Measurements from ENCODE around the gene UMAD1. TPM values are rescaled to one million over a fixed set of nuclear protein-coding genes. Genes with fewer than 3 reads are reported as not detected.

The UMAD1 gene
- total and polyA plus RNA-seq, 7 donors = 8.7 to 51.1 (median 15.6) TPM

DNA sequence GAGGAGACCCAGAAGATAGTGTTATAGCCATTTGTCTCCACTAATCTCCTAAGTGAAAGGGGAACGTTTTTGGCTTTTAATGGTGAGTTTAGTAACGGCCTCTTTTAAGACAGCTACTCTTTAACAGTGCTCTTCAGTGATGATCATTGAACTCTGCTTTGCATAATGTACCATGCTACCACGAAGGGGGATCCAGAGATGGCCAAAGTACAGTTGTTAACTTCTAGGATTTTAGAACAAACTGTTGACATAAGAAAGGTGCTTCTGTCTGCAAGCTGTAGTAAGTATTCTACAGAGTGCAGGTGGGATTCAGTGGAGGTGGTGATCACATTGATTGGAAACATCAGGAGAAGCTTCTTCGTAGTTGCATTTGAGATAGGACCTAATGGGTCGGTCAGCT lies 192.0 kb downstream of the UMAD1 start:
- no peak for DNase-seq
- intact Hi-C loops (cut with DNase I) = no loop called here
- no peaks in the 10 kb centered on the region for H3K36me3 ChIP-seq
- TF ChIP-seq EP300 (IDR thresholded peaks at IDR 0.05) = no peak
- TF ChIP-seq POLR2A (IDR thresholded peaks at IDR 0.05) = no peak
- no peak for TF ChIP-seq POLR2AphosphoS5 (IDR thresholded peaks at IDR 0.05)
- TF ChIP-seq, protein P1, sequence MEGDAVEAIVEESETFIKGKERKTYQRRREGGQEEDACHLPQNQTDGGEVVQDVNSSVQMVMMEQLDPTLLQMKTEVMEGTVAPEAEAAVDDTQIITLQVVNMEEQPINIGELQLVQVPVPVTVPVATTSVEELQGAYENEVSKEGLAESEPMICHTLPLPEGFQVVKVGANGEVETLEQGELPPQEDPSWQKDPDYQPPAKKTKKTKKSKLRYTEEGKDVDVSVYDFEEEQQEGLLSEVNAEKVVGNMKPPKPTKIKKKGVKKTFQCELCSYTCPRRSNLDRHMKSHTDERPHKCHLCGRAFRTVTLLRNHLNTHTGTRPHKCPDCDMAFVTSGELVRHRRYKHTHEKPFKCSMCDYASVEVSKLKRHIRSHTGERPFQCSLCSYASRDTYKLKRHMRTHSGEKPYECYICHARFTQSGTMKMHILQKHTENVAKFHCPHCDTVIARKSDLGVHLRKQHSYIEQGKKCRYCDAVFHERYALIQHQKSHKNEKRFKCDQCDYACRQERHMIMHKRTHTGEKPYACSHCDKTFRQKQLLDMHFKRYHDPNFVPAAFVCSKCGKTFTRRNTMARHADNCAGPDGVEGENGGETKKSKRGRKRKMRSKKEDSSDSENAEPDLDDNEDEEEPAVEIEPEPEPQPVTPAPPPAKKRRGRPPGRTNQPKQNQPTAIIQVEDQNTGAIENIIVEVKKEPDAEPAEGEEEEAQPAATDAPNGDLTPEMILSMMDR (IDR thresholded peaks at IDR 0.05) = no peak
- WGBS, 2 donors = 71 to 90% methylated on average over 5 of the region's 5 CpGs
- H3K27ac ChIP-seq = no peak overlapping the region
- H3K4me1 ChIP-seq = no peaks in the 10 kb centered on the region
- H3K9me3 ChIP-seq = no peaks in the 10 kb centered on the region
- H3K27me3 ChIP-seq = no peaks in the 10 kb centered on the region
- H3K4me3 ChIP-seq = no peak overlapping the region

DNA sequence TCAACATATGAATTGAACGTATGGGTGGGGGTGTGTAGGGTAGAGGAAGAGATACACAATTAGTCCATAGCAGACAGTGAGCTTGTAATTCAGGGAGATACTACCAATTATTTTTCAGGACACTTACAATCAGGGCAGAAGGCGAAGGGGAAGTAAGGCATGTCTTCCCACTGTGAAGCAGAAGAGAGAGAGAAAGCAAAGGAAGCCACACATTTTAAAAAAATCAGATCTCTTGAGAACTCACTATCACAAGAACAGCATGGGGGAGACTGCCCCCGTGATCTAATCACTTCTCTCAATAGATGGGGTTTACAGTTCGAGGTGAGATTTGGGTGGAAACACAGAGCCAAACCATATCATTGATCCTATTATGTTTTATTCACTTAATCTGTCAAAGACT lies 194.2 kb downstream of the UMAD1 start:
- H3K9me3 ChIP-seq = no peaks in the 10 kb centered on the region
- H3K4me1 ChIP-seq = no peaks in the 10 kb centered on the region
- no peaks in the 10 kb centered on the region for H3K27me3 ChIP-seq
- no peaks in the 10 kb centered on the region for H3K36me3 ChIP-seq
- no peak overlapping the region for H3K4me3 ChIP-seq
- no peak overlapping the region for H3K27ac ChIP-seq
- intact Hi-C loops (cut with DNase I) = no loop called here
- DNase-seq = no peak
- TF ChIP-seq, protein P1 (IDR thresholded peaks at IDR 0.05) = no peak
- no peak for TF ChIP-seq POLR2AphosphoS5 (IDR thresholded peaks at IDR 0.05)
- TF ChIP-seq POLR2A (IDR thresholded peaks at IDR 0.05) = no peak
- no peak for TF ChIP-seq EP300 (IDR thresholded peaks at IDR 0.05)
- 75 to 92% methylated on average over 4 of the region's 4 CpGs for WGBS, 2 donors

DNA sequence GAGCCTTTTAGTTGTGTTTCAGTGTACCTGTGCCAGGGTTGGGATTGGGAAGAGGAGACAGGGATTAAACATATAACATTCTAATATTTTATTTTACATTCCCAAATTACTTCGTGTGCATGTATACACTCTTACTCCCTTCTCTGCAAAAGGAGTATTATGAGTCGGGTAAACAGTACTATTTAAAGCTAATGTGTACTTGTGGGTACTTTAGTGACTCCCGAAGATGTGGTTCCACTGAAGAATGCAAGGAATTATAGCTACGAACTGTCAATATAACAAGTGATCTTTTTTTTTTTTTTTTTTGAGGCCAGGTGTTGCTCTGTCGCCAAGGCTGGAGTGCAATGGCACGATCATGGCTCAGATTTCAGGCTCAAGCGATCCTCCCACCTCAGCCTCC lies 200.5 kb downstream of the UMAD1 start:
- Histone ChIP-seq H3K36me3 (no peaks in the 10 kb centered on the region), H3K4me1 (no peaks in the 10 kb centered on the region), H3K4me3 (no peak overlapping the region), H3K27ac (no peak overlapping the region), H3K9me3 (no peaks in the 10 kb centered on the region), H3K27me3 (no peaks in the 10 kb centered on the region)
- intact Hi-C loops (cut with DNase I) = no loop called here
- DNase-seq = no peak
- TF ChIP-seq EP300 (IDR thresholded peaks at IDR 0.05) (no peak), POLR2A (IDR thresholded peaks at IDR 0.05) (no peak), POLR2AphosphoS5 (IDR thresholded peaks at IDR 0.05) (no peak)
- TF ChIP-seq, protein P1 (IDR thresholded peaks at IDR 0.05) = no peak
- WGBS, 2 donors = 96 to 97% methylated on average over 7 of the region's 7 CpGs

DNA sequence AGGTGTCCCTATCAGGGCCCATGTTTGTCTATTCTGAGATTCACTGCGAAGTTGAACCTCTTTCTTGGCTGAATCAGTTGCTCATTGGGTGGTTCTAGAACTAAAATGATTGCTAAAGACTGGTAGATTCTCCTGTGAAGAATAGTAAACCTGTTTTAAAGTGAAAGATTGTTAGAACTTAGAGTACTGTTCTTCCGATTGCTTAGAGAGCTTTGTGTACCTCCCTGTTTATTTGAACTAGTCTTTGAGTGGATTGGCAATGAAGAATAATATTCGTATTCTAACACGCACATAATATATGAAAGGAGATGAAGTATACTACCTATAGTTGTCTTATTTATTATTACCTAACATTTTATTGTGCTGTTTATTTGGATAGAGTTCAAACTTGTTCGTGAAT lies 202.7 kb downstream of the UMAD1 start:
- H3K4me3 ChIP-seq = no peak overlapping the region
- WGBS, 2 donors = 82 to 90% methylated on average over 5 of the region's 5 CpGs
- H3K27me3 ChIP-seq = no peaks in the 10 kb centered on the region
- H3K4me1 ChIP-seq = no peaks in the 10 kb centered on the region
- intact Hi-C loops (cut with DNase I) = no loop called here
- no peaks in the 10 kb centered on the region for H3K36me3 ChIP-seq
- no peak overlapping the region for H3K27ac ChIP-seq
- DNase-seq = no peak
- H3K9me3 ChIP-seq = no peaks in the 10 kb centered on the region
- TF ChIP-seq EP300 (IDR thresholded peaks at IDR 0.05) = no peak

DNA sequence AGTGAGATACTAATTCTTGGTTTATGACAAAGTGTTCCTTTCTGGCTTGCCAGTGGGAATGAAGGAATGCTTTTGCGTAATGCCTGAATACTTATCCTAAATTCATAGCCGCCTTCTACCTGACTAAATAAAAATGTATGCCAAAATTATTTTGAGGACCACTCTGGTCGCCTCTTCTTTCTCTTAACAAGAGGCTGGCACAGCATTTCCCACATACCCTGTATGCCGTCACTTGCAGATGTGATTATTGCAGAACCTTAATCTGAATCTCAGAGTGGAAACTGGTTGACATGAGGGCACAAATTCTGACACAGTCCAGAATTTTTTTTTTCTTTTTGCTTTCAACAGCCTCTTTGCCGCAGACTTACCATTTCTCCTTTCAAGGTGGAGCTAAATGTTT lies 203.4 kb downstream of the UMAD1 start:
- no peak for DNase-seq
- Histone ChIP-seq H3K9me3 (no peaks in the 10 kb centered on the region), H3K4me1 (no peaks in the 10 kb centered on the region), H3K4me3 (no peak overlapping the region), H3K27me3 (no peaks in the 10 kb centered on the region), H3K36me3 (no peaks in the 10 kb centered on the region), H3K27ac (no peak overlapping the region)
- TF ChIP-seq POLR2A (IDR thresholded peaks at IDR 0.05) (no peak), POLR2AphosphoS5 (IDR thresholded peaks at IDR 0.05) (no peak), EP300 (IDR thresholded peaks at IDR 0.05) (no peak)
- TF ChIP-seq, protein P1 (IDR thresholded peaks at IDR 0.05) = no peak
- intact Hi-C loops (cut with DNase I) = no loop called here
- WGBS, 2 donors = 75 to 88% methylated on average over 5 of the region's 5 CpGs

Data from sigmoid colon (tissue), 7 donors.